Kasumi-1 (cell line): ENCODE data around the gene FOXS1.
"Not testable (repeated sequence)": the region's sequence is repeated elsewhere in the genome, so short reads cannot be mapped to it uniquely, and the experiment has no call there.

Source experiments
- DNase-seq, 2 experiments: peaks; one replicate each; lab custom pipeline; 2025; lab: John Stamatoyannopoulos, UW

FOXS1 gene

DNA sequence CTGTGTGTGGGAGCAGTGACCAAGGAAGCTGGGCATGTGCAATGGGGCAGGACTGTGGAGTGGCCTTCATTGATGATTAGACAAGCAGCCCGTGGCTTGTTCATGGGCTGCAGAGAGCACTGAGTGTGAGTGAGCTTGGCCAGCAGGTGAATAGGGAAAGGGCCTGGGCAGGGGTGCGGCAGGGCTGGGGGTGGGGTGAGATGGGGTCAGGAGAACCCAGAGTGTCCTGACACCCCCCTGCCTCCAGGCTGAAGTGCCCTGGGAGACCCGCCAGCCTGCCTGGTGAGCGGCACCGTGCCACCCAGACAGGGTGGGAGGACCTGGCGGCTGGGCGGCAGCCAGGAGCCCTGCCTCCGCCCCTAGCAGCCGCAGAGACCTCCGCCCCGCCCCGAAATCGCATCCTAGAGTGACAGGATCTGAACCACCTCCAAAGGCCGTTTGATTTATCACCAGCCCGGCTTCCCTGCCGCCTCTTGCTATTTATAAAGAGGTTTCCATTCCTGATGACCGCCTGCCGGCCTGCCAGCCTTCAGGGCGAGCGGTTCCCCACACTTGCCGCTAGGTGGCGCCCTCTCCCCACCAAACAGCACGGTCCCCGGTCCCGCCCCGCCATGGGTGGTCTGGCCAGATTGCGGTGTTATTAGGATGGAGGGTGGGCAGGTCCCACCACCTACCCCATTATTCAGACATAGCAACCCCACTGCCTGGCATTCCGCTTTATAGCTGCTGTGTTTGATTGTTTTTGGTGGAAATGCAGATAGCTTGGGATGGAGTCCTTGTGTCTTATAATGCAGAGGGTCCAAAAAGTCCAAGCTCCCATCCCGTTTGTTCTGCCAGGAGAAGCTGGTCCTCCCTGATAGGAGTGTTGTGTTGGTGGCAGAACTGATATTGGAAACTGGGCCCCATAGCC lies 22.7 kb downstream of the FOXS1 start:
- peak; percentile 38 to 50 for DNase-seq

DNA sequence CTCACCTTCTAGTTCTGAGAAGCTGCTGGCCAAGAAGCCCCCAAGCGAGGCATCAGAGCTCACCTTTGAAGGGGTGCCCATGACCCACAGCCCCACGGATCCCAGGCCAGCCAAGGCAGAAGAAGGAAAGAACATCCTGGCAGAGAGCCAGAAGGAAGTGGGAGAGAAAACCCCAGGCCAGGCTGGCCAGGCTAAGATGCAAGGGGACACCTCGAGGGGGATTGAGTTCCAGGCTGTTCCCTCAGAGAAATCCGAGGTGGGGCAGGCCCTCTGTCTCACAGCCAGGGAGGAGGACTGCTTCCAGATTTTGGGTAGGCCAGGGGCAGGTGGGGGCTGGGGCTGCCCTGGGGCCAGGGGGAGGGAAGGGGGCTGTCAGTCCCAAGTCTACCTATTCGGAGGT lies 24.0 kb downstream of the FOXS1 start:
- DNase-seq, result no peak

DNA sequence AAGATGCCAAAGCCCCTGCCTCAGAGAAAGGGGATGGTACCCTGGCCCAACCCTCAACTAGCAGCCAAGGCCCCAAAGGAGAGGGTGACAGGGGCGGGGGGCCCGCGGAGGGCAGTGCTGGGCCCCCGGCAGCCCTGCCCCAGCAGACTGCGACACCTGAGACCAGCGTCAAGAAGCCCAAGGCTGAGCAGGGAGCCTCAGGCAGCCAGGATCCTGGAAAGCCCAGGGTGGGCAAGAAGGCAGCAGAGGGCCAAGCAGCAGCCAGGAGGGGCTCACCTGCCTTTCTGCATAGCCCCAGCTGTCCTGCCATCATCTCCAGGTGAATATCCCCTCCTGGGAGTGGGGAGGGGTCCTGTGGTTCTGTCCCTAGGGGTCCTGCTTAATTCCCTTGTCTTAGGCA lies 25.2 kb downstream of the FOXS1 start:
- DNase-seq, result no peak

DNA sequence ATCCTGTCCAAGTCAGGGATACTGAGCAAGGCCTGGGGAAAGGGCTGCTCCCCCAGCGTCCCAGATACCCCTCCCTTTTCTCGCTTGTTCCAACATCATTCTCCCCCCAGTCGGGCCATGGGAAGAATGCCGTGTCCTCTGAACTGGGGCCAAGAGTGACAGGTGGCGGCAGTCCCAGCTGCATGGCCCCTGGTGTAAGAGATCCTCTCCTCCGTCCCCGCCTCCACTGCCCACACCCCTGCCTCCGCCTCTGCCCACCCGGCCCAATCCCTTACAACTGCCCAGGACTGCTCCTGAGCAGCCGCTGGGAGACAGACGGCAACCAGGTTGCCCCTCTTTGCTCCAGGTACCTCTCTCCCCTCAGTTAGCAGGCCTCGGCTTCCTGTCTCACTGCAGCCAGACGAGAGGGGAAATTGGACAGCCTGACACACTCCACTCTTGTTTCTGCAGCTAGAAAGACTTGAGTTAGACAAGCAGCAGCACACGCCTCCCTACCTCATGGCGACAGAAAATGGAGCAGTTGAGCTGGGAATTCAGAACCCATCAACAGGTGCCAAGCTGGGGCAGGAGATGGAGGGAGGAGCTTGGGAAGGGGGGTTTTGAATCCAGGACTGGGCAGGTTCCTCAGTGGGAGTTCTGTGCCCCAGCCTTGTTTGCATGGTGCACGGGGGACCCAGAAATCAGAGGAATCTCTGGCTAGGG lies 26.2 kb downstream of the FOXS1 start, which contains the start of gene MYLK2:
TSS of gene MYLK2 (plus strand) at position 274 of the 702 bp plus-strand sequence. CDS start at position 499, 225 bp downstream.
- no peak for DNase-seq

DNA sequence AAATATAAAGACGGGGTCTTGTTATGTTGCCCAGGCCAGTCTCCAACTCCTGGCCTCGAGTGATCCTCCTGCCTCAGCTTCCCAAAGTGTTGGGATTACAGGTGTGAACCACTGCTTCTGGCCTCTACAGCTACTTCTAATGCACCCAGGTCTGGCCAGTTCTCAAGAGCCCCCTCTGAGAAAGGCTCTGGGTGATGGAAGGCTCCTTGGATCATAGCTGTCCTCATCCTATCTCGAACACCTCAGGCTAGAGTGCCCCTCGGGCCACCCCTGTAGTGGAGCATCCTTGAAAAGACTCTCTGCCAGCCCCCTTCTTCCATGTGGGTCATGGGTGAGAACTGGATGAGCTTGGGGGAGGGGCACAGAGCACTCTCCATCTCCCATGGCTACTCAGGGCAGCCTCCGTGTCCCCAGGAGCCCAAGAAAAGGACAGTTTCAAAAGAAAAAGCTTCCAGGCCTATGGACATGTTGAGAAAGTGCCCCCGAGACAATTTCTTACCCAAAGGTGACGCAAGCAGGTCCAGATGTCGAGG lies 27.0 kb downstream of the FOXS1 start:
- no peak for DNase-seq

DNA sequence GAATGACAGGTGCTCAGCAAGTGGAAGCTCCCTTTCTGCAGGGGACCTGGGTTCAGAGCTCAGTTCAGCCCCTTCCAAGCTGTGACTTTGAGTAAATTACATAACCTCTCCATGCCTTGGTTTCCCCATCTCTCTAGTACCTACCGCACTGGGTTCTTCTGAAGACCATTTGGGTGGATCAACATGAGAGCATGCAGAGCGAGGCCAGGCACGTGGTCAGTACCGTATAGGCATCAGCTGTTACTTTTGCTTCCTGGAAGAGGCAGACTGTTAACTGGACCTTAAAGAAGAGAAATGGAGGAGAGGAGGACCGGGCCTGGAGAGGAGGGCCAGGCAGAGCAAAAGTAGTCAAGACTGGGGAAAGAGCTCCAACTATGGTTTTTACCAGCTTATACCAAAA lies 27.9 kb downstream of the FOXS1 start:
- no peak for DNase-seq

DNA sequence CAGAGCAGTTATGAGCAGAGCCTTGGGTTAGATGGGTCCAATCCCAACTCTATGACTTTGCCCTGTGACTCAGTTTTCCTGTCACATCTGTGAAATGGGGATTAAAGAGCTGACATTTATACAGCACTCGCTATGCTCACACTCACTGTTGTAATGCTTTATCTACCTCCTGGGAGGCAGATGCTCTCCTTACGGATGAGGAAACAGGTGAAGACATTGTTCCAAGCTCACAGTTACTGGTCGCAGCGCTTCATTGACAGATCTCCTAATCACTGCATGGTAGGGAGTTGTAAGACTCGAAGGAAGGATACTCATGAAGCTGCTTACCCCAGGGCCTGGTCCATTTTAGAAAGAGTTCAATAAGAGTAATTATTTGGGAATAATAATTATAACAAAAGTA lies 29.2 kb downstream of the FOXS1 start:
- no peak for DNase-seq

DNA sequence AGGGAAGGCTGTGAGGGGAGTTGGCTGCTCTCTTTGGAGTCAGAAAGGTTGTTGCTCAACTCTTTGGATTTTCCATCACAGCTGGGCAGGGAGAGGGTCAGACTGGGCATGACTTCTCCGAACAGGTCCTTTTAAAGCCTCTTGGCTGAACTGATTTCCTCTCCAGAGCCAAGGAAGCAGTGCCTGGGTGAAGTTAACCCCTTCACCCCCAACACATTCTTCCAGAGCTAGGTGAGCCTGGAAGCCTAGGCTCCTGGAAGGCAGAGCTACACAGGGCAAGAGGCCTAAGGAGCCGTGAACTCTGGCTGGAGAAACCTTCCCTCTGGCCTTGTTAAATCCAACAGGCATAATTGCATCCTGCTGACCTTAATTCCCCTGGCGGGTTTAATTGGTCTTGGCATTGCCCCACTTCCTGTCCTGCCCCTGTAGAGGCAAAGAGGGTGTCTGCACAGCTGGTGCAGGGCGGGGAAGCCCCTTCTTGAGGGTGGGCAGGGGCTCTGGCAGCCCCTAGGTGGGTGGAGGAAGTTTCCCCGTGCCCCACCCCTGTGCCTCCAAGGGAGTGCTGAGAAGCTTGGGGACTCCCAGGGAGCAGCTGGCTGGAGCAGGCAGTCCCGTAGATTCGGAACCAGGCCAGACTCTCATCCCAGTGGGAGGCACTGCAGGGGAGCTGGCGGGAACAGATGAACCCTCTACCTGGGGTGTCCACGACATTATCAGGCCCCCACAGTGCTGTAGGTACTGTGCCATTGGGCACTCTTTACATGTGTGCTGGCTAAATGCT lies 29.8 kb downstream of the FOXS1 start:
- no peak for DNase-seq

DNA sequence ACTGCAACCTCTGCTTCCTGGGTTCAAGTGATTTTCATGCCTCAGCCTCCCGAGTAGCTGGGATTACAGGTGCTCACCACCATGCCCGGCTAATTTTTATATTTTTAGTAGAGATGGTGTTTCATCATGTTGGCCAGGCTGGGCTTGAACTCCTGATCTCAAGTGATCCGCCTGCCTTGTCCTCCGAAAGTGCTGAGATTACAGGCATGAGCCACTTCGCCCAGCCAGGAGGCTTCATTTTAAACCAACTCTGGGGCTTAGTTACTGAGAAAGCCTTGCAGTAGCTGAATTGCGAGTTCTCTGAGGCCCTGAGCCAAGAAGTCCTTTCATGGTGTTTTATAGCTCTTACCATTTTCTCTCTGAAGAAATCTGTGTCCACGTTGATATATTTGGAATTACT lies 31.3 kb downstream of the FOXS1 start:
- DNase-seq, result not testable (repeated sequence)

DNA sequence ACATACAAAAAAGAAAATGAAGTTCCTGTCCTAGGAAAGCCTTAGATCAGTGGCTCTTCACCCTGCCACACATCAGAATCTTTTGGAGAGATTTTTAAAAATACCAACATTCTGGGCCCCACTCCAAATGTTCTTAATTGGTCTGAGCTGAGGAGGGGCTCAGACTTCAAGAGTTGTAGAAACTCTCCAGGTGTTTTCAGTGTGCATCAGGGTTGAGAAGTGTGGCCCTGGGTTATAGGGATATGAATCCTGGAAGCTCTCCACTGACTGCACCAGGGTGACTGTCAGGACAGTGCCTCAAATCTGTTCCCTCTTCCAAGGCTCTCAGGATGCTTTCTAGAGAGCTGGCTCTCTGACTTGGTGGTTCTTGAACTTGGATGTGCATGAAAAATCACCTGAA lies 31.8 kb downstream of the FOXS1 start:
- DNase-seq, result no peak

DNA sequence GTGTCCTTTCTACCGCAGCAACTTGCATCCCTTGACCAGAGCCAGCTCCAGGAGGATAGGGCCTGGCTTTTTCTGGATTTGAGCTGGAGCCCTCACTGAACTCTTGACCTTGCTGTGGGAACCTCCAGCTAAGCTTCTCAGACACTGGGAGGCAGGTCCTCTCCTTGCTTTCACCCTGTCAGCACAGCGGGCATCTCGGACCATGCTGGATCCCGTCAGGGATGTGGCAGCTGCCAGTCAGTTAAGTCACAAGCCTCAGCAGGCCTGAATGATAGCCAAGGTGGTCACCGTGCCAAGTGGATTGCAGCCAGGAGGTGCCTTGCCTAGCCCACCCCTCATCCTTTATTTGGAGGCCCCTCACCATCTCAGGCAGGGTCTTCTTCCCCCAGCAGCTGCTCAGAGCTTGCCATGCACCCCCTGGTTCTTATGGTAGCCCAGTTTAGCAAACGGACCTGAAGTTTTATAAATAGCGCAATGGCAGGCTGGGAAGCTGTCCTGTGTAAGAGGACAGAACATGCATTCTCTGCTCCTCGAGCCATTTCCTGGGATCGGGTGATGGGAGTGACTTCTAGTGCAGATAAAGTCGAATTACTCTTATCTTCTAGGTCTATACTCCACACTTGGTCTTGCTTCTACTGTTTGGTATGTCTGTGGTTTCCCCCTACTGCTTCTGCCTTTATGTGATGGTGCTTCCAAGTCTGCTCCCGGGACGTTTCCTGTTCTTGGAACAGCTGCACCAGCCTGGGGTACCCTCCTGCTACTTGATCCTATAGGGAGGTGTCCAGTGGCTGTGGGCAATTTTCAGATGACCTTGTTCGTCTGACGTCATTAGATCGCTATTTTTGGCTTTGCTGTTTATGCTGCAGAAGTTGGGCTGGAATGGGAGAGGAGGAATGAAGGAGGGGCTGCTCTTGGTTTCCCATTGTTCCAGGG lies 33.3 kb downstream of the FOXS1 start:
- peak; percentile 36 to 51 for DNase-seq

DNA sequence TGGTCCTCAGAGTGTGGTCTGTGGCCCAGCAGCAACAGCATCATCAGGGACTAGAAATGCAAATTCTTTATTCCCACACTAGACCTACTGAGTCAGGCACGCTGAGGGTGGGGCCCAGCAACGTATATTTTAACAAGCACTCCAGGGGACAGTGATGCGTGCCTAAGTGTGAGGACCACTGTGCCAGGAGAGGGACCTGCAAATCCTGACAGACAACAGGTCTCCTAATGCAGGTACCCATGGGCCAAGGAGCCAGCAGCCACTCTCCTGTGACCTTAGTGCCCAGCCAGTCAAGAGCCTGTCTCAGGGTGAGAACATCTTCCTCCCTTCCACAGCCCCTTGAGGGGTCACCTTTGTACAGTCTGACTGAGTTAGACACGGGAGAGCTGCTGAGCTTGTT lies 34.2 kb downstream of the FOXS1 start:
- no peak for DNase-seq

DNA sequence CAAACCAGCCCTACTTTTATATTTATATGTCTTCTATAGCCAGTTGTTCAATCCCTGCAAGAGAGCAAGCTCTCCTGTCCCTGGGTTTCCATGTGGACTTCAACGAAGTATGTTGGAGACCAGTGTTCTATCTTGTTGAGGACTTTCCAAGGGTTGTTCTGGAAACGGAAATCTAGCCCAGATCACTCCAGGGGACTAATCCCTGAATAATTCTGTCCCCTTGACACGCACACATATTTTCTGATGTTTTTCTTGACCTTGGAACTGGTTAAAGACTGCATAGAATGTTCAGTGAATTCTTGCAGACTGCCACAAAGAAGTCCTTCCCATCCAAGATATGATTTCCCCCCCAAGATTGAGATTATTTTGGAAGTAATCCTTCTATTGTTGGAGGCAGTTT lies 35.7 kb downstream of the FOXS1 start:
- DNase-seq, result no peak

DNA sequence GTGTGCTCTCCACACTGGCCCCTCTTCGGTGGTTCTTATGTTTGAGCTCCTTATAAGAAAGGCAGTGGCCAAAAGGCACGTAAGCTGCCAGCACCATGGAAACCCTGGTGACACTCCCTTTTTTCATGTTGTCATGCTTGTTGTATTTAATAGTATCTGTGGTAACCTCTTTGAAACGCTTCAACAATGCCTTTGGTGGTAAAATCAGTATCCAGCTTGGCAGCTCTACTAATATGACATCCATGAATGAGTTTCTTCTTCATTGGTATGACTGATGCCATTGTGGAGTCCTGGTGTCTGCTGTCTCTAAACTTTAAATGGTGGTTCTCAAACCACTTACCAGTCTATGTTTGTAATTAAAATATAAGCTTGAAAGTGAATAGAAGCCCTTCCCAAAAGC lies 36.9 kb downstream of the FOXS1 start:
- DNase-seq, result no peak

DNA sequence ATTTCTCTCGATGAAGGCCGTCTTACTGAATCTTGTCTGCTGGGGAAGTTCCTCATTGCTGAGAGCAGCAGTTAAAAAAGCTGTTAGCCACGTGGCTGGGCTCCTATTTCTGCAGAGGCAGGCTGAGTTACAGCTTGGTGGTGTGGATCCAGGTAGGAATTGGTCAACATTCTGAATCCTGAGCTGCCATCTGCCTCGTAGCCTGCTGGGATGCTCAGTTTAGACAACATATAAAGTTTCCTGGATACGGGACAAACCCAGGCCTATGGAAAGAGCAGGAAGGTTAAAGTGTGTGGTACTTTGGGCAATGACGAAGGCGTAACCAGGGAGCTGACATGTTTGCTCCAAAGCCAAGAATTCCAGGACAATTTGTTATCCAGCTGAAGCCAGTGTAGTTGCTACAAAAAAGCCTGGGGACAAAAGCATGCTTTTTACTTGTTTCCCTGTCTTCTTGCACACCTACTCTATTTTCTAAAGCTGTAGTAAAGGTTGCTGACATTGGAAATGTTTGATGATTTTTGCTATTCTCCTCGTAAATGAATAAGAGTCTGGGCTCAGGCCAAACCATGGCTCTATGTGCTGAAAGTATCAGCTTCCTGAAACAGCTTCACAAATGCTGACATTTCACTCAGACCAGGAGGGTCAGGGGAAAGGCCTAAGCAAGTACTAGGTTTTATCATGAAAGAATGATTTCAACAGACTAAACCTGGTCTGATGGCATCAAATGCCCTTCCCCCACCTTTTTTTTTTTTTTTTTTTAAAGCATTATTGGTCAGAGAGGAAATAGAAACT lies 38.6 kb downstream of the FOXS1 start:
- peak; percentile 53 to 56 for DNase-seq

DNA sequence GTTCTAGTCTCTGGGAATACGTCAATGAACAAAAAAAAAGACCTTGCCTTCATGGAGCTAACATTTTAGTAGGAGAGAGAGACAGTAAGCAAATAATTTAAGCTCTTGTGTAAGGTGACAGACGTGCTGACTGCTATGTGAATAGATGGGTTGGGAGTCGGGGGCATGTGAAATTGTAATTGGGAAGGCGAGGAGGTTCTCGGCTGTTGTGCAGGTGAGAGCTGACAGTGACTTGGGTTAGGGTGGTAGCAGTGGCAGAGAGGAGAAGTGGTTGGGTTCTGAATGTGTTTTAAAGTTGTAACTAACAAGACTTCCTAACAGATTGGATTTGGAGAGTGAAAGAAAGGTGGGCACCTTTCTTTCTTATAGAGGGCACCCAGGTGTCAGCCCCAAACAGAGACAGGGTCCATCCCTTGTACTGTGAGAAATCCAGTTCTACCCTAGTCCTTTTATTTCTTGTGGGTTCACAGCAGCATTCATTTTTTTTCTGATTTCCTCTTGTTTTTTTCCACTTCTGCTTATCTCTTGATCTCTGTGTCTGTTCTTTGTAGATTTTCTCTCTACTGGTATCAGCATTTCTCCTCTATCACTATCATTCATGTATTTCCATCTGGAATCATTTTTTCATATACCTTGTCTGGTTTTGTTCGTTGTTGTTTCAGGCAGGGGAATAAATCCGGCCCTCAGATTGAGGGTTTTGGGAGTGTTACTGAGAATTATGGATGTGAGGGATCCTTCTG lies 41.7 kb downstream of the FOXS1 start:
- DNase-seq, result peak in 1 of 2 experiments; percentile 7

DNA sequence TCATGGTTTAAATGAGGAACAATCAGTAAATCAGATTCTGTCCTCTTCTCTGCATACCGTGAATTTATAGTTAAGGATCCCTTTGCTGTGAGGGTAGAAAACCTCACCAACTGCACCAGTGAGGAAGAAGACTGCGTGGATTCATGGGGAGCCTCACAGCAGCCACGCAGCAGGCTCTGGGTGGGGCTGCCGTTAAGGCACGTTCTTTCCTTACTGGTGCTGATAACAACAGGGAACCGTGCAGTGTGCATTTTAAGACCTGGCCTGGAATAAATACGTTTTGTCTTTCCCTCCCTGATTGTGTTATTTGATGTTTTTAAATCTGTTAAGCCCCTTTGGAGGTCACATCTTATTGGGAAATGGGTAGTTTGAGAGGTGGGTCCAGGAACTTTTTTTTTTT lies 43.9 kb downstream of the FOXS1 start:
- no peak for DNase-seq

DNA sequence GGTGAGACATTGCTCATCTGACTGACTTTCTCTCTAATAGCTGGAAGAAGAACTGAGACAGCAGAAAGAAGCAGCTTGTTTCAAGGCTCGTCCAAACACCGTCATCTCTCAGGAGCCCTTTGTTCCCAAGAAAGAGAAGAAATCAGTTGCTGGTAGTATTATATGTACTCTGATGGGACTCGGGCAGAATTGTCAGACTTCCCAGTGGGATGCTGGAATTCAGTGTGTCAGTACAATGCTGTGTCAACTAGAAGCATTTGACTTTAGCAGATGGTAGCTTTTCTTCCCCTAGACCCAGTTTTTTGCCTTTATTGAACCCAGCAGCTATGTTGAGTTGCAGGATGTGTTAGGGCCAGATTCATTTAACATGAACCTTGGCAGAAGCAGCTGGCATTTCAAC lies 48.0 kb downstream of the FOXS1 start:
- DNase-seq, result no peak
